Lower lobe of right lung (tissue), 2 donors: ENCODE results near the gene PRM2. TPM values are rescaled to one million over a fixed set of nuclear protein-coding genes. Genes with fewer than 3 reads are reported as not detected.

Experiments used
- ATAC-seq, 2 donors: fragments of 200-7000 bp; cut with Tn5 transposase; one replicate each; pipeline ENCODE4 v1.9.1; 2020 to 2022; ENCODE audit warnings: mild to moderate bottlenecking in 2 of 2, moderate library complexity in 2 of 2
- DNase-seq: peaks from one replicate; pipeline ENCODE4 v3.0.0-alpha.2; 2020
- H3K27ac ChIP-seq: fragments of 200-600 bp; one replicate; pipeline ENCODE4 v1.8.0; 2022
- H3K27me3 ChIP-seq: fragments of 200-600 bp; one replicate; pipeline ENCODE4 v1.8.0; 2022; ENCODE audit warnings: low read depth
- H3K36me3 ChIP-seq: fragments of 200-600 bp; one replicate; pipeline ENCODE4 v1.8.0; 2022; ENCODE audit warnings: mild to moderate bottlenecking
- H3K4me1 ChIP-seq: fragments of 200-600 bp; one replicate; pipeline ENCODE4 v1.8.0; 2022
- H3K4me3 ChIP-seq: fragments of 200-600 bp; one replicate; pipeline ENCODE4 v1.8.0; 2022; ENCODE audit warnings: mild to moderate bottlenecking
- H3K9me3 ChIP-seq: fragments of 200-600 bp; one replicate; pipeline ENCODE4 v1.8.0; 2022
- intact Hi-C: fragments of 100-400 bp; cut with DNase I; formaldehyde crosslinking; loops from one replicate; pipeline ENCODE4 v1.11.0; 2022
- total RNA-seq: library from RNA; stranded (reverse); fragmentation: NEBNext Ultra II Directional; extraction: Animal tissue kit (Norgen Biotek cat#: 25700); gene quantifications from one replicate; pipeline ENCODE4 v1.2.1, GENCODE V29; 2021
- TF ChIP-seq, protein P1 (sequence below): fragments of 200-600 bp; IDR thresholded peaks from one replicate; pipeline ENCODE4 v1.8.0; 2022; ENCODE audit warnings: antibody characterized with exemption, mild to moderate bottlenecking
- donor health status: DM: no; HTN: yes; CAD: no; lungs with severe emphysema.

PRM2 gene
- total RNA-seq, 1 donor from 2014 or later = not detected

DNA sequence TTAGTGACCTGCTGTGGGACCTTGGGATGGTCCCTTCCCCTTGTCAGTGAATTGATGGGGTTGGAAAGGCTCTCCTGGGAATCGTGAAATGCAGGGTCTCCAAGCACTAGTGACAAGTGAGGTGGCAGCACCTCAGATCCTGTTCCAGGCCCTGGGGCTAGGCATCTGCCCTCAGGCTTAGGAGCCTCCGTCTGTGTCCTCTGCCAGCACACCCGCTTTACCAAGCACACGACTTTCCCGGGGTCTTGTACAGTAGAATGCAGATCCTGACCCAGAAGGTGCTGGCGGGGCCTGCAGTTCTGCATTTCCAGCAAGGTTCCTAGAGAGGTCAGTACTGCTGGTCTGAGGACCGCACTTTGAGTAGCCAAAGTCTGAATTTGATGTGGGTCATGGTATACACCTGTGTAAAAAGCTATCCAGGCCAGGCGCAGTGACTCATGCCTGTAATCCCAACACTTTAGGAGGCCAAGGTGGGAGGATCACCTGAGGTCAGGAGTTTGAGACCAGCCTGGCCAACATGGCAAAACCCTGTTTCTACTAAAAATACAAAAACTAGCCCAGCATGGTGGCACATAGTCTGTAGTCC, 38.1 kb upstream of the PRM2 start:
- peaks cover 33% of the 10 kb centered on the region for H3K4me1 ChIP-seq
- H3K4me3 ChIP-seq = no peak overlapping the region
- DNase-seq = no peak
- ATAC-seq = no peak
- H3K27me3 ChIP-seq = no peaks in the 10 kb centered on the region
- intact Hi-C loops = no loop called here
- H3K9me3 ChIP-seq = no peaks in the 10 kb centered on the region
- TF ChIP-seq, protein P1, sequence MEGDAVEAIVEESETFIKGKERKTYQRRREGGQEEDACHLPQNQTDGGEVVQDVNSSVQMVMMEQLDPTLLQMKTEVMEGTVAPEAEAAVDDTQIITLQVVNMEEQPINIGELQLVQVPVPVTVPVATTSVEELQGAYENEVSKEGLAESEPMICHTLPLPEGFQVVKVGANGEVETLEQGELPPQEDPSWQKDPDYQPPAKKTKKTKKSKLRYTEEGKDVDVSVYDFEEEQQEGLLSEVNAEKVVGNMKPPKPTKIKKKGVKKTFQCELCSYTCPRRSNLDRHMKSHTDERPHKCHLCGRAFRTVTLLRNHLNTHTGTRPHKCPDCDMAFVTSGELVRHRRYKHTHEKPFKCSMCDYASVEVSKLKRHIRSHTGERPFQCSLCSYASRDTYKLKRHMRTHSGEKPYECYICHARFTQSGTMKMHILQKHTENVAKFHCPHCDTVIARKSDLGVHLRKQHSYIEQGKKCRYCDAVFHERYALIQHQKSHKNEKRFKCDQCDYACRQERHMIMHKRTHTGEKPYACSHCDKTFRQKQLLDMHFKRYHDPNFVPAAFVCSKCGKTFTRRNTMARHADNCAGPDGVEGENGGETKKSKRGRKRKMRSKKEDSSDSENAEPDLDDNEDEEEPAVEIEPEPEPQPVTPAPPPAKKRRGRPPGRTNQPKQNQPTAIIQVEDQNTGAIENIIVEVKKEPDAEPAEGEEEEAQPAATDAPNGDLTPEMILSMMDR = no peak
- no peaks in the 10 kb centered on the region for H3K36me3 ChIP-seq
- H3K27ac ChIP-seq = no peak overlapping the region

DNA sequence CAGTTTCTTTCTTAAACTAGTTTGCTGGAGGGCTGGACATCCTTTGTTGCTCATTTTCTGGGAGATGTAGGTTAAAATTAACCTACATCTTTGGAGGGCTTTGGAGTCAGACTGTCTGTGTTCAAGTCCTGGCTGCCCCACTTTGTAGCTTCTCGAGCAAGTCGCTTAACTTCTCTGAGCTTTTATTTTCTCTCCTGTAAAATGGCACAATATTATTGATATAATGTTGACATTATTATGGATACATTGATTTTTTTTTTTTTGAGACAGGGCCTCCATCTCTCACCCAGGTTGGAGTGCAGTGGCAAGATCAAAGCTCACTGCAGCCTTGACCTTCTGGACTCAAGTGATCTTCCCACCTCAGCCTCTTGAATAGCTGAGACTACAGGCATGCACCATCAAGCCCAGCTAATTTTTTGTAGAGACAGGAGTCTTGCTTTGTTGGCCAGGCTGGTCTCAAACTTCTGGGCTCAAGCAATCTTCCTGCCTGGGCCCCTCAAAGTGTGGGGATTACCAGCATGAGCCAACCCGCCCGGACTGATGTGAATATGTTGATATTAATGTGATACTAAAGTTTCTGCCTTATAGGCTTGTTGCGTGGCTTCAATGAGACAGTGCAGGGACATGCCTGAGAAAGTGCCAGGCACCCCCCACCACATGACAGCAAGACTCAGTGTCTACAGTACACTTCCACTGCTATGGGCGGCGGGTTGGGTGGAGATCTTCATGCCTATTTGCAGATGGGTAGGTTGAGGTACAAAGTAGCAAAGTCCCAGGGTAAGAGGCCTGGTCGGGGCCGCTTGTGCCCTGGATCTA, 37.4 kb upstream of the PRM2 start:
- no peaks in the 10 kb centered on the region for H3K27me3 ChIP-seq
- H3K27ac ChIP-seq = no peak overlapping the region
- no peaks in the 10 kb centered on the region for H3K9me3 ChIP-seq
- H3K4me3 ChIP-seq = no peak overlapping the region
- intact Hi-C loops = no loop called here
- DNase-seq (no peak), ATAC-seq (no peak)
- H3K4me1 ChIP-seq = peaks cover 40% of the 10 kb centered on the region
- H3K36me3 ChIP-seq = no peaks in the 10 kb centered on the region
- TF ChIP-seq, protein P1 = no peak

DNA sequence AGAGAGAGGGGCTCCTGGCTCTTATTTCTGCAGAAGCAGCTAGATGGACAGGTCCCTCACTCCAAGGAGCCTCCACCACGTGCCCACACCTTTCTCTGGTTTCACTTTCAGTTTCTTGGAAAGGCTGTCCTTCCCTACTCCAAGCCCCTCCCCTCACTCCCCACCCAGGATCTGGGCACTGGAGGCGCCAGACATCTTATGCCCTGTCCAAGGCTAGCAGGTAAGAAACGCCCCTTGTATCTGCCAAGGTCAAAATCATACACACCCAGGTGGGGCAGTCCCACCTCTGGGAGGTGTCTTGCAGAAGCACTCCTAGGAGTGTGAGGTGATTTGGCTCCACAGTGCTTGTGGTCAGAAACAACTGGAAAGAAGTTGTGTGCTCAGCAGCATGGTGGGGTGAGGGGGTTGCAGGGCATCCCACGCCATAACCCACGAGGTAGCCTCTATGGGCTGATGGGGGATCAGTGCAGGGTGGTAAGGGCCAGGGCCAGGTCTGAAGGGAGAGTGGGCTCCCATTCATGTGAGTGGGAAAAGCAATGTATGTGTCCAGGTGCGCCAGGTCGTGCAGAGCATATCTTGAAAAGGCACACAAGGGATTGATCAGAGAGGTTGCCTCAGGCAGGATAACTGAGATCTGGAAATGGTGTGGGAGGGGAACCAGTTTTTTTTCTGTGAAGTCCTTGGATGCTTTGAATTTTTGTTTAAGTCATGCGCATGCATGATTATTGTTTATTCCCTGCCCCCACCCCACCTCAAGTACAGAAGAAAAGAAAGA, 36.6 kb upstream of the PRM2 start:
- DNase-seq (no peak), ATAC-seq (peak; percentile 49 to 69)
- intact Hi-C loops = no loop called here
- Histone ChIP-seq H3K27me3 (no peaks in the 10 kb centered on the region), H3K27ac (no peak overlapping the region), H3K4me3 (no peak overlapping the region), H3K4me1 (peaks cover 48% of the 10 kb centered on the region), H3K36me3 (no peaks in the 10 kb centered on the region), H3K9me3 (no peaks in the 10 kb centered on the region)
- TF ChIP-seq, protein P1 = no peak

DNA sequence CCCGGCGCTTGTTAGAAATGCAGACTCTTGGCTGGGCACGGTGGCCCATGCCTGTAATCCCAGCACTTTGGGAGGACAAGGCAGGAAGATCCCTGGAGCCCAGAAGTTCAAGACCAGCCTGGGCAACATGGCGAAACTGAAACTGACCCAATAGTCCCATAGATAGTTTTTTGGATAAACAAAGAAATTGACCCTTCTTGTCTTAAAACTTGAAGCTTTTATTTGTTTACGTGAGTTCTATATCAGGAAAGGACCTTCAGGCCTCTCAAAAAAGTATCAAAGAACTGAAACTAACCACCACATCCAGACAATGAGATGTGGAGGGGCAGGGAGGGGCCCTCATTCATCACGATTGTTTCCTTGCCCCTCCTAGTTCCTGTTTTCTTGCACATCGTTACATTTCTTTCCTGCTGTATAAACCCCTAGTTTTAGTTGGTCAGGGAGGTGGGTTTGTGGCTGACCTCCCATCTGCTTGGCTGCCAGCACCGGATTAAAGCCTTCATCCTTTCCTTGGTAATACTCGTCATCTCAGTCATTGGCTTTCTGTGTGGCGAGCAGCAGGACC, 34.8 kb upstream of the PRM2 start:
- Histone ChIP-seq H3K27ac (no peak overlapping the region), H3K36me3 (no peaks in the 10 kb centered on the region), H3K27me3 (no peaks in the 10 kb centered on the region), H3K9me3 (no peaks in the 10 kb centered on the region), H3K4me1 (peaks cover 53% of the 10 kb centered on the region), H3K4me3 (no peak overlapping the region)
- intact Hi-C loops = no loop called here
- ATAC-seq (no peak), DNase-seq (no peak)
- TF ChIP-seq, protein P1 = no peak

DNA sequence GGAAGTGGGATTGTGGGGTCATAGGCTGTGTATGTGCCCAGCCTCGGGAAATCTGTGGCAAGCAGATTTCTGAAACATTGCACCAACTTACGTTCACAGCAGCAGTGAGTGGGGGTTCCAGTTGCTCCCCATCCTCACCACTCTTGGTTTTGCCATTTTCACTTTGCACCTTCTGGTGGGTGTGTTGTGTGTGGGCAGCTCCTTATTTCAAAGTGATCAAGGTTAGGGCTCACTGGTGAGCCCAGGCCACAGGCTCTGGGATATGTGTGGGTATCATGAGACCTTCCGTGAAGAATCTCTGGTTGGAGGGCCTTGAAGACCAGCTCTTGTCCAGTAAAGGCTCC, 34.3 kb upstream of the PRM2 start:
- no peak overlapping the region for H3K4me3 ChIP-seq
- intact Hi-C loops = no loop called here
- H3K27me3 ChIP-seq = no peaks in the 10 kb centered on the region
- DNase-seq (no peak), ATAC-seq (no peak)
- H3K36me3 ChIP-seq = no peaks in the 10 kb centered on the region
- H3K27ac ChIP-seq = no peak overlapping the region
- peaks cover 53% of the 10 kb centered on the region for H3K4me1 ChIP-seq
- no peaks in the 10 kb centered on the region for H3K9me3 ChIP-seq
- TF ChIP-seq, protein P1 = no peak
